Measurements from ENCODE around the gene SLC35C1. TPM values are rescaled to one million over a fixed set of nuclear protein-coding genes. Genes with fewer than 3 reads are reported as not detected.

Gene SLC35C1
- total RNA-seq, 1 experiment from 2014 or later, result 10.4 TPM

DNA sequence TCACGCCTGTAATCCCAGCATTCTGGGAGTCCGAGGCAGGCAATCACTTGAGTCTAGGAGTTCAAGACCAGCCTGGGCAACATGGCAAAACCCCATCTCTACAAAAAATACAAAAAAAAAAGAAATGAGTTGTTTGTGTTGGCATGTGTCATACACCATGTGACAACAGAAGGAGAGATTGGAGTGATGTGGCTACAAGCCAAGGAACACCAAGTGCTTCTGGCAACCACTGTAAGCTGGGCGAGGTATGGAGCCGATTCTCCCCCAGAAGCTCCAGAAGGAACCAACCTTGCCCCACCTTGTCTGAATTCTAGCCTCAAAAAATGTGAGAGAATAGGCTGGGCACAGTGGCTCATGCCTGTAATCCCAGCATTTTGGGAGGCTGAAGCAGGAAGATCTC lies 39.1 kb upstream of the SLC35C1 start:
- no peak overlapping the region for H3K27ac Mint-ChIP-seq

DNA sequence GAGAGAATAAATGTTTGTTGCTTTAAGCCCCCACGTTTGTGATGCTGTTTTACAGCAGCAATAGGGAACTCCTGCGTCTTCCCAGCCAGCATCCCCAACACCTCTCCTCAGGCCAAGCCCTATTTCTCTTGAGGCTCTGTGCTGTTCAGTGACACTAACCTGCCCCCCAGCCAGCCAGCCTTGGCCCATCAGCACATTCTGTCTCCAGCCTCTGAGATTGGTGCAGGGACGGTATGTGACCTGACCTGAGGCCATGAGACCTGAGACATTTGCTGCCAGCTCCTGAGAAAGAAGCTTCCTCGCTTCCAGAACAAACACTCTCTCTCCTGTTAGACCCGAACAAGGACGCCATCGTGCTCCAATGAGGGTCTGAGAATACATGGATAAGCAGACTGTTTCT lies 38.5 kb upstream of the SLC35C1 start:
- ChIA-PET POLR2A (interaction anchor here (0.7 kb wide), 1 partner anchor 15 kb away, joined by 5 read pairs; no protein-coding TSS in a partner anchor), CTCF (interaction anchor here (0.7 to 3.7 kb wide), 4 partner anchors 9 to 395 kb away, joined by 3 to 15 read pairs (median 4); no protein-coding TSS in a partner anchor)
- Mint-ChIP-seq H3K27ac (no peak overlapping the region), H3K4me3 (no peak overlapping the region), H3K36me3 (no peaks in the 10 kb centered on the region), H3K27me3 (ENCODE audit: low read depth) (peaks cover 7% of the 10 kb centered on the region), H3K9me3 (no peaks in the 10 kb centered on the region), H3K4me1 (peaks cover 2% of the 10 kb centered on the region; the same call in 1 of the 2 replicates)
- DNase-seq (ENCODE audit: low spot score) (no peak), ATAC-seq (no peak)
- TF ChIP-seq ZNF396 (CRISPR knock-in tag; IDR thresholded peaks at IDR 0.05; ENCODE audit: borderline replicate concordance), result no peak
- no peak for TF ChIP-seq ZBTB21 (CRISPR knock-in tag; IDR thresholded peaks at IDR 0.05; ENCODE audit: borderline replicate concordance)
- TF ChIP-seq TP53 (CRISPR knock-in tag; IDR thresholded peaks at IDR 0.05), result no peak
- no peak for TF ChIP-seq NFE2L1 (CRISPR knock-in tag; IDR thresholded peaks at IDR 0.05)
- TF ChIP-seq, protein P1, sequence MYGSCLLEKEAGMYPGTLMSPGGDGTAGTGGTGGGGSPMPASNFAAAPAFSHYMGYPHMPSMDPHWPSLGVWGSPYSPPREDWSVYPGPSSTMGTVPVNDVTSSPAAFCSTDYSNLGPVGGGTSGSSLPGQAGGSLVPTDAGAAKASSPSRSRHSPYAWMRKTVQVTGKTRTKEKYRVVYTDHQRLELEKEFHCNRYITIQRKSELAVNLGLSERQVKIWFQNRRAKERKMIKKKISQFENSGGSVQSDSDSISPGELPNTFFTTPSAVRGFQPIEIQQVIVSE (CRISPR knock-in tag; IDR thresholded peaks at IDR 0.05; ENCODE audit: borderline replicate concordance), result no peak
- TF ChIP-seq, protein P2, sequence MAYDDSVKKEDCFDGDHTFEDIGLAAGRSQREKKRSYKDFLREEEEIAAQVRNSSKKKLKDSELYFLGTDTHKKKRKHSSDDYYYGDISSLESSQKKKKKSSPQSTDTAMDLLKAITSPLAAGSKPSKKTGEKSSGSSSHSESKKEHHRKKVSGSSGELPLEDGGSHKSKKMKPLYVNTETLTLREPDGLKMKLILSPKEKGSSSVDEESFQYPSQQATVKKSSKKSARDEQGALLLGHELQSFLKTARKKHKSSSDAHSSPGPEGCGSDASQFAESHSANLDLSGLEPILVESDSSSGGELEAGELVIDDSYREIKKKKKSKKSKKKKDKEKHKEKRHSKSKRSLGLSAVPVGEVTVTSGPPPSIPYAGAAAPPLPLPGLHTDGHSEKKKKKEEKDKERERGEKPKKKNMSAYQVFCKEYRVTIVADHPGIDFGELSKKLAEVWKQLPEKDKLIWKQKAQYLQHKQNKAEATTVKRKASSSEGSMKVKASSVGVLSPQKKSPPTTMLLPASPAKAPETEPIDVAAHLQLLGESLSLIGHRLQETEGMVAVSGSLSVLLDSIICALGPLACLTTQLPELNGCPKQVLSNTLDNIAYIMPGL (CRISPR knock-in tag; IDR thresholded peaks at IDR 0.05), result no peak
- no peak for TF ChIP-seq RELA (CRISPR knock-in tag; IDR thresholded peaks at IDR 0.05; ENCODE audit: borderline replicate concordance)
- no peak for TF ChIP-seq KAT7 (CRISPR knock-in tag; IDR thresholded peaks at IDR 0.05; ENCODE audit: borderline replicate concordance)
- TF ChIP-seq, protein P3, sequence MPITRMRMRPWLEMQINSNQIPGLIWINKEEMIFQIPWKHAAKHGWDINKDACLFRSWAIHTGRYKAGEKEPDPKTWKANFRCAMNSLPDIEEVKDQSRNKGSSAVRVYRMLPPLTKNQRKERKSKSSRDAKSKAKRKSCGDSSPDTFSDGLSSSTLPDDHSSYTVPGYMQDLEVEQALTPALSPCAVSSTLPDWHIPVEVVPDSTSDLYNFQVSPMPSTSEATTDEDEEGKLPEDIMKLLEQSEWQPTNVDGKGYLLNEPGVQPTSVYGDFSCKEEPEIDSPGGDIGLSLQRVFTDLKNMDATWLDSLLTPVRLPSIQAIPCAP (CRISPR knock-in tag; IDR thresholded peaks at IDR 0.05), result no peak
- no peak for TF ChIP-seq ZNF416 (CRISPR knock-in tag; IDR thresholded peaks at IDR 0.05)
- no peak for TF ChIP-seq NR2C2 (CRISPR knock-in tag; IDR thresholded peaks at IDR 0.05)
- no peak for TF ChIP-seq NR1H2 (CRISPR knock-in tag; IDR thresholded peaks at IDR 0.05)
- TF ChIP-seq, protein P4, sequence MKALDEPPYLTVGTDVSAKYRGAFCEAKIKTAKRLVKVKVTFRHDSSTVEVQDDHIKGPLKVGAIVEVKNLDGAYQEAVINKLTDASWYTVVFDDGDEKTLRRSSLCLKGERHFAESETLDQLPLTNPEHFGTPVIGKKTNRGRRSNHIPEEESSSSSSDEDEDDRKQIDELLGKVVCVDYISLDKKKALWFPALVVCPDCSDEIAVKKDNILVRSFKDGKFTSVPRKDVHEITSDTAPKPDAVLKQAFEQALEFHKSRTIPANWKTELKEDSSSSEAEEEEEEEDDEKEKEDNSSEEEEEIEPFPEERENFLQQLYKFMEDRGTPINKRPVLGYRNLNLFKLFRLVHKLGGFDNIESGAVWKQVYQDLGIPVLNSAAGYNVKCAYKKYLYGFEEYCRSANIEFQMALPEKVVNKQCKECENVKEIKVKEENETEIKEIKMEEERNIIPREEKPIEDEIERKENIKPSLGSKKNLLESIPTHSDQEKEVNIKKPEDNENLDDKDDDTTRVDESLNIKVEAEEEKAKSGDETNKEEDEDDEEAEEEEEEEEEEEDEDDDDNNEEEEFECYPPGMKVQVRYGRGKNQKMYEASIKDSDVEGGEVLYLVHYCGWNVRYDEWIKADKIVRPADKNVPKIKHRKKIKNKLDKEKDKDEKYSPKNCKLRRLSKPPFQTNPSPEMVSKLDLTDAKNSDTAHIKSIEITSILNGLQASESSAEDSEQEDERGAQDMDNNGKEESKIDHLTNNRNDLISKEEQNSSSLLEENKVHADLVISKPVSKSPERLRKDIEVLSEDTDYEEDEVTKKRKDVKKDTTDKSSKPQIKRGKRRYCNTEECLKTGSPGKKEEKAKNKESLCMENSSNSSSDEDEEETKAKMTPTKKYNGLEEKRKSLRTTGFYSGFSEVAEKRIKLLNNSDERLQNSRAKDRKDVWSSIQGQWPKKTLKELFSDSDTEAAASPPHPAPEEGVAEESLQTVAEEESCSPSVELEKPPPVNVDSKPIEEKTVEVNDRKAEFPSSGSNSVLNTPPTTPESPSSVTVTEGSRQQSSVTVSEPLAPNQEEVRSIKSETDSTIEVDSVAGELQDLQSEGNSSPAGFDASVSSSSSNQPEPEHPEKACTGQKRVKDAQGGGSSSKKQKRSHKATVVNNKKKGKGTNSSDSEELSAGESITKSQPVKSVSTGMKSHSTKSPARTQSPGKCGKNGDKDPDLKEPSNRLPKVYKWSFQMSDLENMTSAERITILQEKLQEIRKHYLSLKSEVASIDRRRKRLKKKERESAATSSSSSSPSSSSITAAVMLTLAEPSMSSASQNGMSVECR (CRISPR knock-in tag; IDR thresholded peaks at IDR 0.05; ENCODE audit: borderline replicate concordance), result no peak
- TF ChIP-seq ZNF232 (CRISPR knock-in tag; IDR thresholded peaks at IDR 0.05), result no peak
- TF ChIP-seq, protein P5, sequence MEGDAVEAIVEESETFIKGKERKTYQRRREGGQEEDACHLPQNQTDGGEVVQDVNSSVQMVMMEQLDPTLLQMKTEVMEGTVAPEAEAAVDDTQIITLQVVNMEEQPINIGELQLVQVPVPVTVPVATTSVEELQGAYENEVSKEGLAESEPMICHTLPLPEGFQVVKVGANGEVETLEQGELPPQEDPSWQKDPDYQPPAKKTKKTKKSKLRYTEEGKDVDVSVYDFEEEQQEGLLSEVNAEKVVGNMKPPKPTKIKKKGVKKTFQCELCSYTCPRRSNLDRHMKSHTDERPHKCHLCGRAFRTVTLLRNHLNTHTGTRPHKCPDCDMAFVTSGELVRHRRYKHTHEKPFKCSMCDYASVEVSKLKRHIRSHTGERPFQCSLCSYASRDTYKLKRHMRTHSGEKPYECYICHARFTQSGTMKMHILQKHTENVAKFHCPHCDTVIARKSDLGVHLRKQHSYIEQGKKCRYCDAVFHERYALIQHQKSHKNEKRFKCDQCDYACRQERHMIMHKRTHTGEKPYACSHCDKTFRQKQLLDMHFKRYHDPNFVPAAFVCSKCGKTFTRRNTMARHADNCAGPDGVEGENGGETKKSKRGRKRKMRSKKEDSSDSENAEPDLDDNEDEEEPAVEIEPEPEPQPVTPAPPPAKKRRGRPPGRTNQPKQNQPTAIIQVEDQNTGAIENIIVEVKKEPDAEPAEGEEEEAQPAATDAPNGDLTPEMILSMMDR (IDR thresholded peaks at IDR 0.05), result no peak

More for the DNA sequence above, 39.1 kb upstream of the SLC35C1 start:
- Mint-ChIP-seq H3K27me3 (ENCODE audit: low read depth) (peaks cover 5% of the 10 kb centered on the region; the same call in 1 of the 2 replicates), H3K36me3 (no peaks in the 10 kb centered on the region), H3K9me3 (no peaks in the 10 kb centered on the region), H3K4me1 (peaks cover 2% of the 10 kb centered on the region; the same call in 1 of the 2 replicates), H3K4me3 (no peak overlapping the region)
- TF ChIP-seq, protein P6, sequence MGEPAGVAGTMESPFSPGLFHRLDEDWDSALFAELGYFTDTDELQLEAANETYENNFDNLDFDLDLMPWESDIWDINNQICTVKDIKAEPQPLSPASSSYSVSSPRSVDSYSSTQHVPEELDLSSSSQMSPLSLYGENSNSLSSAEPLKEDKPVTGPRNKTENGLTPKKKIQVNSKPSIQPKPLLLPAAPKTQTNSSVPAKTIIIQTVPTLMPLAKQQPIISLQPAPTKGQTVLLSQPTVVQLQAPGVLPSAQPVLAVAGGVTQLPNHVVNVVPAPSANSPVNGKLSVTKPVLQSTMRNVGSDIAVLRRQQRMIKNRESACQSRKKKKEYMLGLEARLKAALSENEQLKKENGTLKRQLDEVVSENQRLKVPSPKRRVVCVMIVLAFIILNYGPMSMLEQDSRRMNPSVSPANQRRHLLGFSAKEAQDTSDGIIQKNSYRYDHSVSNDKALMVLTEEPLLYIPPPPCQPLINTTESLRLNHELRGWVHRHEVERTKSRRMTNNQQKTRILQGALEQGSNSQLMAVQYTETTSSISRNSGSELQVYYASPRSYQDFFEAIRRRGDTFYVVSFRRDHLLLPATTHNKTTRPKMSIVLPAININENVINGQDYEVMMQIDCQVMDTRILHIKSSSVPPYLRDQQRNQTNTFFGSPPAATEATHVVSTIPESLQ (CRISPR knock-in tag; IDR thresholded peaks at IDR 0.05), result no peak
- TF ChIP-seq, protein P2 (CRISPR knock-in tag; IDR thresholded peaks at IDR 0.05), result no peak
- TF ChIP-seq EMX1 (CRISPR knock-in tag; IDR thresholded peaks at IDR 0.05), result no peak
- ATAC-seq (no peak), DNase-seq (ENCODE audit: low spot score) (no peak)
- ChIA-PET POLR2A (interaction anchor here (0.7 kb wide), 1 partner anchor 15 kb away, joined by 5 read pairs; no protein-coding TSS in a partner anchor), CTCF (interaction anchor here (0.7 to 1.0 kb wide), 4 partner anchors 40 to 280 kb away, joined by 3 to 4 read pairs (median 4); no protein-coding TSS in a partner anchor)

Measured in WTC11 (cell line).